GM19238 (cell line): ENCODE results near the gene VIL1.

Experiments used
- DNase-seq: peaks from one replicate; pipeline ENCODE4 v3.0.0; 2011; ENCODE audit warnings: low spot score; ENCODE audit not compliant: insufficient read length

VIL1 gene

DNA sequence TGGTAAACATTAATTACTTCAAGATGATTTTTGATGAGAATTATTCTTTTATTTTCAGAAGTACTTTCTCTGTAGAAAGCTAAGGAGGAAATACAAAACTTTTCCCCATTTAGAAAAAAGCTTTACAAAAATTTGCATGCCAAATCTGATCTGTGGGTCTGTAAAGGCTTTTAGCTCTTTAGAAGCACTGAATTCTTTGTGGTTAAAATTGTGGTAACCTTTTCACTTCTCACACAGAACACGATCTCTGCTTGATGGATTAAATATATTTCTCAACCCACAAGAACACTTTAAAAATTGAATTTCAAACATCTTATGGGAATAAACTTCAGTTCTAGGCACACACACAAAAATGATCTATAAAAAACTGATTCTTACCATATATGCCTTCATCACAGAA lies 63.7 kb downstream of the VIL1 start:
- DNase-seq = no peak

- DNase-seq = no peak
These were observed 67.2 kb downstream of the VIL1 start for GRCh38 chr2:218485986-218486667.

DNA sequence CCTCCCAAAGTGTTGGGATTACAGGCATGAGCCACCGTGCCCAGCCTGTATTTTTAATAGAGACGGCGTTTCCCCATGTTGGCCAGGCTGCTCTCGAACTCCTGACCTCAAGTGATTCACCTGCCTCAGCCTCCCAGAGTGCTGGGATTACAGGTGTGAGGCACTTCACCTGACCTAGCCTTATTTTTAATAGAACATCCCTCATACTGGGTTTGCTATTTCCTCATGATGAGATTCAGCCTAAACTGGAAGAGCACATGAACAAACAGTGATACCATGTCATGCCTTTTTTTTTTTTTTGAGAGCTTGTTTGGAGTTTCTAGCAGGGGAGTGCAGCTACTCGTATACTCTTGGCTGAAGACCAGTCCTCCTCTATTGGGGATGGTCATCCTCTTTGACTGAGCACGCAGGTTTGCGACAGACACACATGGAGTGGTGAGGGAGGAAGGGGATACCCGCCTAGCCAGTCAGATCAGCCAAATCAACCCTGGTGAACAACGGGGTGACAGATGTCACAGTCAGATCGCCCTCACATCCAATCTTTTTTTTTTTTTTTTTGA lies 81.7 kb downstream of the VIL1 start:
- no peak for DNase-seq

- no peak for DNase-seq
These were observed 82.7 kb downstream of the VIL1 start for GRCh38 chr2:218501665-218502064.
